ENCODE data around the gene SPINK14.

SPINK14 gene

GRCh38 chr5:148186248-148187003, 18.1 kb downstream of the SPINK14 start:
- H3K9me3 ChIP-seq (ENCODE audit: control insufficient read depth, insufficient read depth, low read depth, low read length): no peaks in the 10 kb centered on the region
- POLR2A ChIA-PET: no interaction called here
- no peaks in the 10 kb centered on the region for H3K36me3 ChIP-seq (ENCODE audit: control insufficient read depth in 2 of 2, insufficient read depth in 1 of 2, low read length in 2 of 2)
- no peak overlapping the region for H3K27ac ChIP-seq (ENCODE audit: extremely low read depth, low read depth, low read length)
- no peak for TF ChIP-seq SALL2 (tag by site-specific recombination; IDR thresholded peaks at IDR 0.05; ENCODE audit: borderline replicate concordance)
- no peak for TF ChIP-seq ZSCAN18 (tag by site-specific recombination; IDR thresholded peaks at IDR 0.05)
- no peak for TF ChIP-seq PRDM1 (tag by site-specific recombination; IDR thresholded peaks at IDR 0.05)
- no peak for TF ChIP-seq ZNF354C (tag by site-specific recombination; IDR thresholded peaks at IDR 0.05; ENCODE audit: borderline replicate concordance, low read depth)
- TF ChIP-seq GLIS1 (tag by site-specific recombination; IDR thresholded peaks at IDR 0.05): no peak
- no peak for TF ChIP-seq SCRT2 (tag by site-specific recombination; IDR thresholded peaks at IDR 0.05)
- TF ChIP-seq ZNF398 (tag by site-specific recombination; IDR thresholded peaks at IDR 0.05): no peak
- no peak for TF ChIP-seq ZNF514 (tag by site-specific recombination; IDR thresholded peaks at IDR 0.05)
- TF ChIP-seq ZNF558 (tag by site-specific recombination; IDR thresholded peaks at IDR 0.05): no peak
- TF ChIP-seq ZNF791 (tag by site-specific recombination; IDR thresholded peaks at IDR 0.05): no peak
- no peak for TF ChIP-seq KLF10 (tag by site-specific recombination; IDR thresholded peaks at IDR 0.05)
- no peak for TF ChIP-seq ZNF223 (tag by site-specific recombination; IDR thresholded peaks at IDR 0.05)
- TF ChIP-seq ZNF549 (tag by site-specific recombination; IDR thresholded peaks at IDR 0.05): no peak
- no peak for TF ChIP-seq HIC1 (tag by site-specific recombination; IDR thresholded peaks at IDR 0.05)
- no peak for TF ChIP-seq YY1 (tag by site-specific recombination; IDR thresholded peaks at IDR 0.05)
- no peak for TF ChIP-seq ZNF776 (tag by site-specific recombination; IDR thresholded peaks at IDR 0.05; ENCODE audit: borderline replicate concordance)
- no peak overlapping the region for H3K4me3 ChIP-seq (ENCODE audit: low read depth, low read length)
- no peaks in the 10 kb centered on the region for H3K4me1 ChIP-seq (ENCODE audit: control insufficient read depth, insufficient read depth, low read length)
- CTCF ChIA-PET: interaction anchor here (0.6 to 1.3 kb wide), 4 partner anchors 66 to 547 kb away, joined by 3 to 5 read pairs (median 4); no protein-coding TSS in a partner anchor

GRCh38 chr5:148191010-148191409, 22.7 kb downstream of the SPINK14 start:
- Histone ChIP-seq H3K4me1 (ENCODE audit: control insufficient read depth, insufficient read depth, low read length) (no peaks in the 10 kb centered on the region), H3K36me3 (ENCODE audit: control insufficient read depth in 2 of 2, insufficient read depth in 1 of 2, low read length in 2 of 2) (no peaks in the 10 kb centered on the region), H3K27ac (ENCODE audit: extremely low read depth, low read depth, low read length) (no peak overlapping the region), H3K9me3 (ENCODE audit: control insufficient read depth, insufficient read depth, low read depth, low read length) (no peaks in the 10 kb centered on the region), H3K4me3 (ENCODE audit: low read depth, low read length) (no peak overlapping the region)
- ChIA-PET CTCF (no interaction called here), POLR2A (no interaction called here)
- TF ChIP-seq ZNF433 (tag by site-specific recombination; IDR thresholded peaks at IDR 0.05; ENCODE audit: low read depth) (no peak), KLF16 (tag by site-specific recombination; IDR thresholded peaks at IDR 0.05) (no peak), KLF1 (tag by site-specific recombination; IDR thresholded peaks at IDR 0.05) (no peak), SALL2 (tag by site-specific recombination; IDR thresholded peaks at IDR 0.05; ENCODE audit: borderline replicate concordance) (no peak), ZNF837 (tag by site-specific recombination; IDR thresholded peaks at IDR 0.05) (no peak), ZNF529 (tag by site-specific recombination; IDR thresholded peaks at IDR 0.05; ENCODE audit: insufficient replicate concordance) (no peak), ZNF544 (tag by site-specific recombination; IDR thresholded peaks at IDR 0.05) (no peak), ZNF621 (tag by site-specific recombination; IDR thresholded peaks at IDR 0.05) (no peak), ATF2 (tag by site-specific recombination; IDR thresholded peaks at IDR 0.05; ENCODE audit: low read depth) (no peak), REST (tag by site-specific recombination; IDR thresholded peaks at IDR 0.05) (no peak)
